Heart left ventricle (tissue), 16 donors: Measurements from ENCODE around the gene TPD52L1. TPM values are rescaled to one million over a fixed set of nuclear protein-coding genes. Genes with fewer than 3 reads are reported as not detected.

Experiments used
- ATAC-seq, 4 donors: fragments of 200-7000 bp; cut with Tn5 transposase; one replicate each; pipeline ENCODE4 v1.9.1; 2020 to 2022; ENCODE audit warnings: moderate library complexity in 4 of 4, mild to moderate bottlenecking in 3 of 4, moderate number of reproducible peaks in 1 of 4
- DNase-seq, 5 donors: peaks; one replicate each; pipeline ENCODE4 v3.0.0-alpha.2; 2020
- H3K27ac ChIP-seq, 12 donors: fragments of 200-600 bp; sonication (generic) in 4 of 12; one replicate each; pipeline versions ENCODE4 v1.5.0 to v1.8.0; 2016 to 2022; ENCODE audit warnings: mild to moderate bottlenecking in 2 of 12
- H3K27me3 ChIP-seq, 9 donors: fragments of 200-600 bp; sonication (generic) in 2 of 9; one replicate each; pipeline versions ENCODE4 v1.5.1 to v1.8.0; 2016 to 2022; ENCODE audit warnings: mild to moderate bottlenecking in 3 of 9
- H3K36me3 ChIP-seq, 9 donors: fragments of 200-600 bp; sonication (generic) in 2 of 9; one replicate each; pipeline versions ENCODE4 v1.5.0 to v1.8.0; 2018 to 2022; ENCODE audit warnings: mild to moderate bottlenecking in 2 of 9
- H3K4me1 ChIP-seq, 12 donors: fragments of 200-600 bp; sonication (generic) in 4 of 12; one replicate each; pipeline versions ENCODE4 v1.5.0 to v1.8.0; 2016 to 2022; ENCODE audit warnings: mild to moderate bottlenecking in 3 of 12
- H3K4me3 ChIP-seq, 12 donors: fragments of 200-600 bp; sonication (generic) in 4 of 12; one replicate each; pipeline versions ENCODE4 v1.5.0 to v1.8.0; 2017 to 2022; ENCODE audit warnings: mild to moderate bottlenecking in 9 of 12, moderate library complexity in 4 of 12
- H3K9me3 ChIP-seq, 12 donors: fragments of 200-600 bp; sonication (generic) in 4 of 12; one replicate each; pipeline versions ENCODE4 v1.5.0 to v1.8.0; 2016 to 2022; ENCODE audit warnings: mild to moderate bottlenecking in 1 of 12
- CTCF ChIP-seq, 12 donors: fragments of 200-600 bp; sonication (generic) in 4 of 12; IDR thresholded peaks; one replicate each; pipeline versions ENCODE4 v1.5.0 to v1.8.0; 2018 to 2022; ENCODE audit warnings: antibody characterized with exemption in 12 of 12, mild to moderate bottlenecking in 5 of 12
- POLR2A ChIP-seq, 2 donors: fragments of 450-650 bp; IDR thresholded peaks; one replicate each; pipeline ENCODE4 v1.6.1; 2017; ENCODE audit warnings: antibody characterized with exemption in 2 of 2, mild to moderate bottlenecking in 2 of 2, moderate library complexity in 2 of 2
- WGBS, 4 donors: extraction: QIAGEN DNeasy Blood & Tissue Kit in 2 of 4; methylation state at CpG; one replicate each; pipeline versions ENCODE4 v1.1.5 to v1.1.7; 2013 to 2018; 5-methylcytosine and 5-hydroxymethylcytosine counted together
- intact Hi-C, 10 donors: fragments of 100-400 bp; cut with DNase I; formaldehyde crosslinking; loops; one replicate each; pipeline versions ENCODE4 v1.11.1 to v1.14.2; 2022
- polyA plus RNA-seq, 2 donors: library from polyadenylated mRNA; stranded (reverse); fragments of 200-250 nt; gene quantifications; one replicate each; pipeline ENCODE4 v1.2.3, GENCODE V29; 2013
- total RNA-seq, 9 donors: library from RNA; depleted of rRNA in 2 of 9; stranded (reverse); fragments of >200 nt in 2 of 9; fragmentation: NEBNext Ultra II Directional in 3 of 9; extraction: Animal tissue kit (Norgen Biotek cat#: 25700) in 3 of 9; gene quantifications; one replicate each; pipeline versions ENCODE4 v1.1.0 to v1.2.4, GENCODE V29; 2016 to 2023
- donor health status: ischemic (EF 13 %, LVEDD 7.1; RV severe dilation, severe dysfunction).
- donor health status: healthy with polysubstance abuse.
- donor health status: DM: no; HTN: yes; CAD: no.
- donor health status: DM: no; HTN: no; CAD: no.
- donor health status: ischemic (EF 25% LVEDD 6.9; RV normal size, moderate dysfunction).
- donor health status: ischemic (EF 25% LVEDD 5.7; RV mildly dilated, moderate dysfunction).
- donor health status: healthy.
- donor health status: DM: yes; HTN: yes; CAD: no.
- donor health status: ischemic (EF 35%, LVEDD 5.7; RV mildly dilated, moderate dysfunction).
- donor health status: nonischemic (EF 11% LVEDD 7.7; RV severe dilation, severe dysfunction).
- donor health status: DM: yes; HTN: yes; CAD: no.
- donor health status: PGD.
- donor health status: ischemic (EF 29% LVEDD 5.4; RV normal size, mild dysfunction).
- donor health status: nonischemic (EF 23%, LVEDD 6.1; RV moderate dilation, normal function).

Gene TPD52L1
- total and polyA plus RNA-seq, 11 donors, result 13.0 to 146 (median 69.2) TPM

- 72 to 93% (median 76%) methylated on average over 4 of the region's 4 CpGs for WGBS, 4 donors
- intact Hi-C loops, result no loop called here
- Histone ChIP-seq H3K27me3 (no peaks in the 10 kb centered on the region), H3K36me3 (no peaks in the 10 kb centered on the region), H3K9me3 (no peaks in the 10 kb centered on the region), H3K27ac (no peak overlapping the region), H3K4me1 (peaks cover 0 to 10% (median 2%) of the 10 kb centered on the region in 12 donors), H3K4me3 (no peak overlapping the region)
- no peak for DNase-seq
- no peak for ATAC-seq
- no peak for TF ChIP-seq POLR2A (IDR thresholded peaks at IDR 0.05)
- TF ChIP-seq CTCF (IDR thresholded peaks at IDR 0.05), result no peak
Observed at GRCh38 chr6:125165776-125166175, 12.2 kb downstream of the TPD52L1 start.

- WGBS, 4 donors, result 60 to 90% (median 79%) methylated on average over 3 of the region's 3 CpGs
- DNase-seq (no peak), ATAC-seq (no peak)
- H3K27ac ChIP-seq, result no peak overlapping the region
- peaks cover 0 to 10% (median 2%) of the 10 kb centered on the region in 12 donors for H3K4me1 ChIP-seq
- no peaks in the 10 kb centered on the region for H3K36me3 ChIP-seq
- no peaks in the 10 kb centered on the region for H3K9me3 ChIP-seq
- no peak overlapping the region for H3K4me3 ChIP-seq
- H3K27me3 ChIP-seq, result no peaks in the 10 kb centered on the region
- intact Hi-C loops, result no loop called here
- TF ChIP-seq CTCF (IDR thresholded peaks at IDR 0.05) (no peak), POLR2A (IDR thresholded peaks at IDR 0.05) (no peak)
Observed at GRCh38 chr6:125166711-125167110, 13.1 kb downstream of the TPD52L1 start.

GRCh38 chr6:125167579-125167978 is 14.0 kb downstream of the TPD52L1 start:
- no peak for DNase-seq
- ATAC-seq, result no peak
- Histone ChIP-seq H3K36me3 (no peaks in the 10 kb centered on the region), H3K27ac (no peak overlapping the region), H3K27me3 (no peaks in the 10 kb centered on the region), H3K4me1 (peaks cover 0 to 10% (median 2%) of the 10 kb centered on the region in 12 donors), H3K4me3 (no peak overlapping the region), H3K9me3 (no peaks in the 10 kb centered on the region)
- TF ChIP-seq POLR2A (IDR thresholded peaks at IDR 0.05) (no peak), CTCF (IDR thresholded peaks at IDR 0.05) (no peak)
- intact Hi-C loops, result no loop called here
- 83 to 91% (median 89%) methylated on average over 2 of the region's 2 CpGs for WGBS, 4 donors

GRCh38 chr6:125169058-125169457 is 15.5 kb downstream of the TPD52L1 start:
- no peak overlapping the region for H3K4me3 ChIP-seq
- ATAC-seq, result peak; percentile 42 to 71 (median 53)
- H3K36me3 ChIP-seq, result no peaks in the 10 kb centered on the region
- no peak for TF ChIP-seq POLR2A (IDR thresholded peaks at IDR 0.05)
- no peak for TF ChIP-seq CTCF (IDR thresholded peaks at IDR 0.05)
- no peaks in the 10 kb centered on the region for H3K27me3 ChIP-seq
- H3K27ac ChIP-seq, result peak overlapping the region in 2 of 12 donors; percentile 28 to 55
- DNase-seq, result no peak
- intact Hi-C loops, result no loop called here
- no peaks in the 10 kb centered on the region for H3K9me3 ChIP-seq
- WGBS, 4 donors, result 82 to 88% (median 86%) methylated on average over 3 of the region's 3 CpGs
- H3K4me1 ChIP-seq, result peaks cover 0 to 12% (median 2%) of the 10 kb centered on the region in 12 donors
